SK-N-MC (cell line): Measurements from ENCODE around the gene MIR17HG.

Source experiments
- EZH2 ChIP-seq: fragments of 200-600 bp; sonication (generic); IDR thresholded peaks from one replicate; pipeline ENCODE4 v1.6.1; 2017; ENCODE audit warnings: antibody characterized with exemption
- POLR2AphosphoS5 ChIP-seq: IDR thresholded peaks from 2 replicates; pipeline ENCODE4 v1.6.1; 2012; ENCODE audit warnings: mild to moderate bottlenecking, low read depth, low read length, borderline replicate concordance

DNA sequence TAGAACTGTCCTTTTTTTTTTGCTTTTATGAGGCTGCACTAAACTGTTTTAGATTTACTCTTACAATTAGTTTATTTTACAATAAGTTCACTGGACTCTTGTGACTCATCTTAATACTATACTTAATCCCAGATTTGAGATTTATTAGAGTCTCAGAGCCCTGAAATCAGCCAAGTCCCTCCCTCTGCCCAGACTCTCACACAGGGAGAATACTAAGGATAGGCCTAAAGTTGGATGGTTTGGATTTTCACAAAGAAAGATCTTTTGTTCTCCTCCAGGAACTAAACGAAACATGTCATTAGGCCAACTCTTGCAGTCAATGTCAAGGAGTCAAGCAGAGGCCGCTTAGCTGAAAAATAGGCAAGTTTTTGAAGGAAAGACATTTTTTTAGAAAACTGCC lies 42.7 kb upstream of the MIR17HG start:
- TF ChIP-seq POLR2AphosphoS5 (no peak), EZH2 (no peak)
